Natural killer cell (primary cell): Measurements from ENCODE around the gene AEN. TPM values are rescaled to one million over a fixed set of nuclear protein-coding genes. Genes with fewer than 3 reads are reported as not detected.

Experiments
- ATAC-seq, 3 donors: fragments of 150-1000 bp in 2 of 3; fragments of 200-7000 bp in 1 of 3; cut with Tn5 transposase; 1 replicate in 1 of 3; 2 replicates in 2 of 3; pipeline ENCODE4 v1.10.0; 2021; ENCODE audit warnings: mild to moderate bottlenecking in 2 of 3, moderate library complexity in 2 of 3
- DNase-seq, 2 donors: peaks; one replicate each; pipeline versions ENCODE4 v3.0.0 to v3.0.0-alpha.2; 2013 to 2021; ENCODE audit warnings: mixed read lengths in 1 of 2
- H3K27ac ChIP-seq: one replicate; pipeline ENCODE4 v1.5.1; 2013; ENCODE audit warnings: mild to moderate bottlenecking, low read length
- H3K27me3 ChIP-seq: one replicate; pipeline ENCODE4 v1.6.1; 2013; ENCODE audit warnings: low read length; ENCODE audit not compliant: control insufficient read depth, insufficient read depth
- H3K36me3 ChIP-seq: one replicate; pipeline ENCODE4 v1.6.1; 2013; ENCODE audit warnings: low read length; ENCODE audit not compliant: control insufficient read depth, insufficient read depth
- H3K4me1 ChIP-seq: one replicate; pipeline ENCODE4 v1.6.1; 2013; ENCODE audit warnings: low read length; ENCODE audit not compliant: control insufficient read depth, insufficient read depth
- H3K4me3 ChIP-seq: one replicate; pipeline ENCODE4 v1.5.1; 2013; ENCODE audit warnings: low read length
- H3K9me3 ChIP-seq: one replicate; pipeline ENCODE4 v1.6.1; 2013; ENCODE audit warnings: low read length; ENCODE audit not compliant: control insufficient read depth, insufficient read depth
- H3K27ac Mint-ChIP-seq, 2 donors: one replicate each; pipeline ENCODE4 v1.8.0; 2022; ENCODE audit warnings: mild to moderate bottlenecking in 2 of 2, mixed read lengths in 2 of 2, moderate library complexity in 1 of 2
- H3K27me3 Mint-ChIP-seq, 2 donors: one replicate each; pipeline ENCODE4 v1.8.0; 2022; ENCODE audit warnings: low read depth in 2 of 2, mixed read lengths in 2 of 2
- H3K36me3 Mint-ChIP-seq: one replicate; pipeline ENCODE4 v1.8.0; 2022; ENCODE audit warnings: mixed read lengths
- H3K4me1 Mint-ChIP-seq, 2 donors: one replicate each; pipeline ENCODE4 v1.8.0; 2022; ENCODE audit warnings: mixed read lengths in 2 of 2
- H3K4me3 Mint-ChIP-seq: one replicate; pipeline ENCODE4 v1.8.0; 2022; ENCODE audit warnings: mild to moderate bottlenecking, moderate library complexity, mixed read lengths
- H3K9me3 Mint-ChIP-seq, 2 donors: one replicate each; pipeline ENCODE4 v1.8.0; 2022; ENCODE audit warnings: mixed read lengths in 2 of 2
- WGBS: methylation state at CpG from one replicate; pipeline ENCODE4 v1.1.7; 2013; ENCODE audit warnings: missing lambda C conversion rate; ENCODE audit not compliant: insufficient coverage; 5-methylcytosine and 5-hydroxymethylcytosine counted together
- intact Hi-C: fragments of 100-400 bp; cut with micrococcal nuclease; formaldehyde crosslinking; loops from one replicate; pipeline ENCODE4 v1.14.2; 2022
- total RNA-seq, 4 donors: library from RNA; stranded (reverse); fragments of 120-200 nt in 1 of 4; gene quantifications; one replicate each; pipeline versions ENCODE4 v1.2.3 to v1.2.4, GENCODE V29; 2013 to 2022
- TF ChIP-seq, protein P1 (sequence below): fragments of 200-600 bp; IDR thresholded peaks from one replicate; pipeline ENCODE4 v1.8.0; 2022; ENCODE audit warnings: antibody characterized with exemption

AEN gene
- total RNA-seq, 3 donors from 2014 or later (not counting 1 experiment from before 2014, with no cell fraction given), result 19.9 to 26.9 (median 20.9) TPM

- no peak for DNase-seq
- H3K36me3 Mint-ChIP-seq, result no peaks in the 10 kb centered on the region
- no peak overlapping the region for H3K27ac Mint-ChIP-seq
- peaks cover 28 to 59% of the 10 kb centered on the region in 2 donors for H3K27me3 Mint-ChIP-seq
- no peaks in the 10 kb centered on the region for H3K9me3 Mint-ChIP-seq
- Histone ChIP-seq H3K4me1 (peaks cover 21% of the 10 kb centered on the region), H3K9me3 (no peaks in the 10 kb centered on the region), H3K4me3 (no peak overlapping the region), H3K36me3 (no peaks in the 10 kb centered on the region), H3K27me3 (no peaks in the 10 kb centered on the region), H3K27ac (no peak overlapping the region)
- no peak for ATAC-seq
- TF ChIP-seq, protein P1, sequence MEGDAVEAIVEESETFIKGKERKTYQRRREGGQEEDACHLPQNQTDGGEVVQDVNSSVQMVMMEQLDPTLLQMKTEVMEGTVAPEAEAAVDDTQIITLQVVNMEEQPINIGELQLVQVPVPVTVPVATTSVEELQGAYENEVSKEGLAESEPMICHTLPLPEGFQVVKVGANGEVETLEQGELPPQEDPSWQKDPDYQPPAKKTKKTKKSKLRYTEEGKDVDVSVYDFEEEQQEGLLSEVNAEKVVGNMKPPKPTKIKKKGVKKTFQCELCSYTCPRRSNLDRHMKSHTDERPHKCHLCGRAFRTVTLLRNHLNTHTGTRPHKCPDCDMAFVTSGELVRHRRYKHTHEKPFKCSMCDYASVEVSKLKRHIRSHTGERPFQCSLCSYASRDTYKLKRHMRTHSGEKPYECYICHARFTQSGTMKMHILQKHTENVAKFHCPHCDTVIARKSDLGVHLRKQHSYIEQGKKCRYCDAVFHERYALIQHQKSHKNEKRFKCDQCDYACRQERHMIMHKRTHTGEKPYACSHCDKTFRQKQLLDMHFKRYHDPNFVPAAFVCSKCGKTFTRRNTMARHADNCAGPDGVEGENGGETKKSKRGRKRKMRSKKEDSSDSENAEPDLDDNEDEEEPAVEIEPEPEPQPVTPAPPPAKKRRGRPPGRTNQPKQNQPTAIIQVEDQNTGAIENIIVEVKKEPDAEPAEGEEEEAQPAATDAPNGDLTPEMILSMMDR, result no peak
- 55% methylated on average over 1 of the region's 1 CpG for WGBS
- intact Hi-C loops, result no loop called here
- peaks cover 20 to 21% of the 10 kb centered on the region in 2 donors for H3K4me1 Mint-ChIP-seq
- H3K4me3 Mint-ChIP-seq, result no peak overlapping the region
Observed at GRCh38 chr15:88617790-88618189, 3.4 kb upstream of the AEN start.

- H3K36me3 Mint-ChIP-seq, result no peaks in the 10 kb centered on the region
- peaks cover 24 to 50% of the 10 kb centered on the region in 2 donors for H3K27me3 Mint-ChIP-seq
- peaks cover 23 to 29% of the 10 kb centered on the region in 2 donors for H3K4me1 Mint-ChIP-seq
Observed at GRCh38 chr15:88618686-88619085, 2.5 kb upstream of the AEN start.

DNA sequence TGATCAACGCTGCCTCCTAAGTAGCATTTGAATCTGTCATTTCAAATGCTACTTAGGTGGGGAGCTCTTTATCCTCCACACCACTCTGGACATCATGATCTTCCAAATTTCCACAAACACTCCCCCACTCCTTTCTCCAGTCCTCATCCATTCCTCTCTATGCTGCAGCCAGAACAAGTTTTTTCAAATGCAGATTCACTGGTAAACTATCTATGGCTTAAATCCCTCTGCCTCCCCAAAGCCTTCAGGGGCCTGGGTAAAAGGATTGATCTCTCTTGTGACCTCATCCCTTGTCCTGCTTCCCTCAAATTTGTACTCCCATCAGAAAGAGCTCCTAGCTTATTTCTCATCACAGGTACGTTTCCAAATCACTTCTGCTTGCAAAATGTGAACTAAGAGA lies 1.3 kb upstream of the AEN start:
- no peaks in the 10 kb centered on the region for H3K27me3 ChIP-seq
- peaks cover 17 to 41% of the 10 kb centered on the region in 2 donors for H3K27me3 Mint-ChIP-seq
- H3K9me3 Mint-ChIP-seq, result no peaks in the 10 kb centered on the region
- no peak overlapping the region for H3K4me3 ChIP-seq
- ATAC-seq, result no peak
- no peak overlapping the region for H3K27ac Mint-ChIP-seq
- H3K36me3 ChIP-seq, result peaks cover 5% of the 10 kb centered on the region
- no peaks in the 10 kb centered on the region for H3K9me3 ChIP-seq
- H3K4me3 Mint-ChIP-seq, result no peak overlapping the region
- intact Hi-C loops, result loop anchor here (5.0 kb wide), 2 partner anchors 288 to 398 kb away; no protein-coding TSS in a partner anchor
- peaks cover 41% of the 10 kb centered on the region for H3K4me1 ChIP-seq
- peaks cover 31 to 40% of the 10 kb centered on the region in 2 donors for H3K4me1 Mint-ChIP-seq
- TF ChIP-seq, protein P1, result no peak
- 90% methylated on average over 2 of the region's 2 CpGs for WGBS
- no peaks in the 10 kb centered on the region for H3K36me3 Mint-ChIP-seq
- DNase-seq, result no peak
- H3K27ac ChIP-seq, result no peak overlapping the region

More at GRCh38 chr15:88618686-88619085, 2.5 kb upstream of the AEN start:
- H3K9me3 Mint-ChIP-seq, result no peaks in the 10 kb centered on the region
- Histone ChIP-seq H3K36me3 (no peaks in the 10 kb centered on the region), H3K4me1 (peaks cover 30% of the 10 kb centered on the region), H3K27ac (no peak overlapping the region), H3K27me3 (no peaks in the 10 kb centered on the region), H3K9me3 (no peaks in the 10 kb centered on the region), H3K4me3 (no peak overlapping the region)
- ATAC-seq, result no peak
- TF ChIP-seq, protein P1, result no peak
- no peak overlapping the region for H3K4me3 Mint-ChIP-seq
- intact Hi-C loops, result no loop called here
- no peak for DNase-seq
- no peak overlapping the region for H3K27ac Mint-ChIP-seq
